Stimulated activated CD4-positive, alpha-beta T cell treated with anti-CD3 and anti-CD28 coated beads, Interleukin-1b, Interleukin-23, amount 100 ng/mL, for 4 hours (primary cell): Measurements from ENCODE around the gene TCF7L1.

Experiments used
- DNase-seq, 2 donors: peaks; one replicate each; pipeline ENCODE4 v3.0.0-alpha.2; 2020; ENCODE audit warnings: low read depth in 2 of 2

The TCF7L1 gene

DNA sequence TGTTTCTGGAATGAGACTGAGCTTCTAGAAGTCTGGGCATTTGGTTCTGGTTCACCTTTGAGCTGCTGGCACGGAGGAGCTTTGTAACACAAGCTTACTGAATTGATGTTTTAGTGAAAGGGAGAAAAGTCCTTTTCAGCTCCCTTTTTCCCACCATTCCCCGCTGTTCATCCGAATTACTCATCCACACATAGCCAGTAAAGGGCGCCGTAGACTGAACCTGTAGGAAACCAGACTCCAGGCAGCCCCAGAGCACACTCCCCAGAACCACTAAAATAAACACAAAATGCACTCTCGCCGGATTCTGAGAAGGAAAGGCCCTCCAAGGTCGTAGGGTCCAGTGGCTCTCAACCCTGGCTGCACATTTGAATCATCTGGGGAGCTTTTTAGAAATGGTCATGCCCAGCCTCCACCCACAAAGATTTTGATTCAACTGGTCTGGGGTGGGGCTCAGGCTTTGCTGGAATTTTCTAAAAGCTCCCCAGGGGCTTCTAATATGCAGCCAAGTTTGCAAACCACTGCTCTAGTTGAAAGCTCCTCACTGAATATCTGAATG lies 29.6 kb downstream of the TCF7L1 start:
- DNase-seq, result no peak

DNA sequence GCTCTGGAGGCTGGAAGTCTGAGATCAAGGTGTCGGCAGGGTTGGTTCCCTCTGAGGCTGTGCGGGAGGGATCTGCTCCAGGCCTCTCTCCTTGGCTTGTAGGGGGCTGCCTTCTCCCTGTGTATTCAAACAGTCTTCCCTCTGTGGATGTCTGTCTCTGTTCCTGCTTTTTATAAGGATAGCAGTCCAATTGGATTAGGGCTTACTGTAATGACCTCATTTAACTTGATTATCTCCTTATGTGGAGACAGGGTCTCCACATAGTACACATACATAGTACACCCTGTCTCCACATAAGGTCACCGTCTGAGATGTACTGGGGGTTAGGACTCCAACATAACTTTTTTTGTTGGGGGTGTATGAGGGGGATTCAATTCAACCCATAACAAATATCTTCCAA lies 30.5 kb downstream of the TCF7L1 start:
- no peak for DNase-seq

DNA sequence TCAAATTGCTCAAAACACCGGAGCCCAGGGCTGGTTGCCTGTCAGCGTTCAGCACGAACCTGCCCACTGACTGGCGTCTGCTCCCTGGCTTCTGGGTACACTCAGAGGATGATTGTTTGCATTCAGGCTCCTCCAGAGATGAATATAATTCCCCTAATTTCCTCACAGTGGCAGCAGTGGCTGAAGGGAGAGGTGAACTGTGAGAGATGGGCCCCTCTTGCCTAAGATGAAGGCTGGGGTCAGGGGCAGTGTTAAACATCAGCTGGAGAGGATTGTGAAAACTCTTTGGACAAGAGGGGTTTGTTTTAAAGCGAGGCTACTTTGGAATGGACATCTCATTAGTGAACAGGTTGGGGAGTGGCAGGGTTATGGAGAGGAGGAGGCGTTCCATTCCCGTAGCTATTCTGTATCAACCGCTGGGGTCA lies 31.0 kb downstream of the TCF7L1 start:
- no peak for DNase-seq

DNA sequence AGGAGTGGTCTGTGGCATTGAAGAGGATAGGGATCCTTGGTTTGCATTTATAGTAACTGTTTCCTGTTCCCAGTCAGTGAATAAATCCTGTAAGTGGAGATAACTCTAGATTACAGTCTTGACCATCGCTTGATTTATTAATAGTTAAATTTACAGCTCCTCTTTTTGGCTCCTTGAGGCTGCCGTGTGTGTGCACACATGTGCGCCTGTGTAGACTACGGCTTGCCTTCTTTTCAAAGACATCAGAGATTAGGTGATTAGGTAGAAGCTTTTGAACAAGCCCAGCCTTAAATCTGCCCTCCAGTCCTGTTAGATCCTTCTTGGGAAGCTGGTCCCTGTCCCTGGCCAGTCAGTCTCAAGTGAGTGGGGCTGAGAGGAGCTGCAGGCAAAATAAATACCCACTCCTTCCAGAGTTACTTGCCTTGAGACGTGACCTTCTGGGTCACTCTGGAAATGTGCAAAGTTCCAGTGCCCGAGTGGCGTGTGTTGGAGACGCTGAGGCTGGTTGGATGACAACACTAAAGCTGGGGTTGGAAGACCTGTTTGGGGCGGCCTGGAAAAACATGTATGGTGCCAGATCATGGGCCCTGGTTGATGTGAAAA lies 32.0 kb downstream of the TCF7L1 start:
- no peak for DNase-seq

DNA sequence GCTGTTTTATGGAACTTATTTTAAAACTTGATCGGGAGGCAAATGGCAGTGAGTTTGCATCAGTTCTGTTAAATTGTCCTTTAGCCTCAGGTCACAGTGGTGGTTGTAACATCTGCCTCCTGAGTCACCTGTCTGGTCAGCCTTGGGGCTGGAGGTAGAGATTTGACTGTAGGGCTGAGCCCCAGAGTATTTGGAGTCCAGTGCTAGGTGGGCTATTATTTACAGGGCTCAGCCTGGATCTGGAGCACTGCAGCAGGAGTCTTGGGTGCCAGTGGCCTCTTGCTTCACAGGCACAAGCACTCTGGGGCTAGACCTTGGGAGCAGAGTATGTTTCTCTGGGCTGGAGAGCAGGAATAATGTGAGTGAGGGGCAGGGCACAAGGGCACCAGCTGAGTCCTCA lies 32.8 kb downstream of the TCF7L1 start:
- no peak for DNase-seq

DNA sequence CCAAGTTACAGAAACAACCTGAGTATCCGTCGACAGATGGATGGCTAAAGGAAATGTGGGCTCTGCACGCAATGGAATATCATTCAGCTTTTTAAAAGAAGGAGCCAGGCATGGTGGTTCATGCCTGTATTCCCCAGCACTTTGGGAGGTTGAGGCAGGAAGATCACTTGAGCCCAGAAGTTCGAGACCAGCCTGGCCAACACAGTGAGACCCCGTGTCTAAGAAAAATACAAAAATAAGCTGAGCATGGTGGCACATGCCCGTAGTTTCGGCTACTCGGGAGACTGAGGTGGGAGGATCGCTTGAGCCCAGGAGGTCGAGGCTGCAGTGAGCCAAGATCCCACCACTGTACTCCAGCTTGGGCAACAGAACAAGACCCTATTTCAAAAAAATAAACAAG lies 34.3 kb downstream of the TCF7L1 start:
- no peak for DNase-seq

DNA sequence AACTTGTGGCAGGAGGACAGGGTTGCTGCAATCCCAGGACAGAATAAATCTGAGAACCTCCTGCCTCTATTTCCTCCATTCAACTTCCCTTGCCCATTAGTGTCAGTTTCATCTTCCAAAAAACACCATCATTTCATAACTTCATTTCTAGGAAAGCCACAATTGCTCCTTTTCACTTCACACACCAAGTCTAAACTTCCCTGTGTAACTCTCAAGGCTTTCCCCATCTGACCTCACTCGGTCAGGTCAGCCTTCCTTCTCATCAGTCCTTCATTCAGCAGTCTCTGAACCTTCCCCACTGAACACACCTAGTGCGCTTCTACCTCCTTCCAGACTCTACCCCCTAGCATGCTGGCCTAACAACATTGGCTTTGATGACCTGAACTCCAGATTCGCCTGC lies 35.8 kb downstream of the TCF7L1 start:
- no peak for DNase-seq

DNA sequence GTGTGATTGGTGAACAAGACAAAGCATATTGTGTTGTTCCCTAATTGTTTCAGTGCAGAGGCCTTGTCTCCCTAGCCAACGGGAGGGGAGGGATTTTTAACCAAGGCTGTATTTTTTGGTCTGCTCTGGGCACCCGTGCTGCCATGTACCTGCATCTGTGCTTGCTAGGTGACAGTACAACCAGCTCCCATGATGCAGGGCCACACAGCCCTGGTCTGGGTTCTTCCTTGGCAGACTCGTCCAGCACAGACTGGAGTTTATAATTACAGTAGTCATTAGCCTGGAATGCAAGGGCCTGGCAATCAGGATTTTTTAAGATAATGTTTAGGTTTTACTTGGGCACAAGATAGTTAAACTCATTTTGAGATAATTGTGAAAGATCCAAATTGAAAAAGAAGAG lies 36.4 kb downstream of the TCF7L1 start:
- no peak for DNase-seq

DNA sequence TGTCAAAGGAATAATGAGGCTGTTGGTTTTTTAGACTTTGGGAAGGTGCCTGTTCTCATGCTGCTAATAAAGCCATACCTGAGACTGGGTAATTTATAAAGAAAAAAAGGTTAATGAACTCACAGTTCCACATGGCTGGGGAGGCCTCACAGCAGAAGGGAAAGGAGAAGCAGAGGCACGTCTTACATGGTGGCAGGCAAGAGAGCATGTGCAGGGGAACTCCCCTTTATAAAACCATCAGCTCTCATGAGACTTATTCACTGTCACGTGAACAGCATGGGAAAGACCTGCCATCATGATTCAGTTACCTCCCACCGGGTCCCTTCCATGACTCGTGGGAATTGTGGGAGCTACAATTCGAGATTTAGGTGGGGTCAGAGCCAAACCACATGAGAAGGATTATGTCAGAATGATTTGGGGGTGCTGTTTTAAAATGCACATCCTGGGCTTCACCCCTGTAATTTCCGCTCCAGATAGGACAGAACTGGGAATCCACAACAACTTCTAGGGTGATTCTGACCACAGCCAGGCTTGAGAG lies 37.8 kb downstream of the TCF7L1 start:
- DNase-seq, result no peak

DNA sequence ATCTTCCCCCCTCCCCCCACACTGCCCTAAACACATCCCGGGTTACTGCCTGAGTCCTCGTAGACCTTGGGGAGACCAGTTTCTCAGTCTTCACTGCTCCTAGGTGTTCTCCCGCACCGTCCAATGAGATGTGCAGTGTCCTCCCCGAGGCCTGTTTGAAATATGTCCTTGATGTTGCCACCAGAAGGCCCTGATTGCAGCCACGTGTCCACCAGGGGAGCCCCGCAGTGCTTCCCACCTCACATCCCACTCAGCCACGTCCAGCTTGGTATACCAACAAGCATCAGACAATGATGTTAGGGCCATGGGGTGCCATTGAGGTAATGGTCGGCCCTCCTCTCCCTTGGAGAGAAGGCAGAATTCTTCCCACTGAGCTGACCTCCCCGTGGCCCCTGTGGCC lies 38.7 kb downstream of the TCF7L1 start:
- DNase-seq, result no peak

DNA sequence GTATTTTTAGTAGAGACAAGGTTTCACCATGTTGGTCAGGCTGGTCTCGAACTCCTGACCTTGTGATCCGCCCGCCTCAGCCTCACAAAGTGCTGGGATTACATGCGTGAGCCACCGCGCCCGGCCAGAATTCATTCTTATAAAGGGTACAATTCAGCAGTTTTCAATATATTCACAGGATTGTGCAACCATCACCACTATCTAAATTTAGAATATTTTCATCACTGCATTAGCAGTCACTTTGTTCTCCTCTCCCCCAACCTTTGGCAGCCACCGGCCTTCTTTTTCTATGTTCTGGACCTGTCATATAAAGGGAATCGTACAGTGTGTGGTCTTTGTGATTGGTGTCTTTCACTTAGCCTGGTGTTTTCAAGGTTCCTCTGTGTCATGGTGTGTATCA lies 40.7 kb downstream of the TCF7L1 start:
- DNase-seq, result no peak

DNA sequence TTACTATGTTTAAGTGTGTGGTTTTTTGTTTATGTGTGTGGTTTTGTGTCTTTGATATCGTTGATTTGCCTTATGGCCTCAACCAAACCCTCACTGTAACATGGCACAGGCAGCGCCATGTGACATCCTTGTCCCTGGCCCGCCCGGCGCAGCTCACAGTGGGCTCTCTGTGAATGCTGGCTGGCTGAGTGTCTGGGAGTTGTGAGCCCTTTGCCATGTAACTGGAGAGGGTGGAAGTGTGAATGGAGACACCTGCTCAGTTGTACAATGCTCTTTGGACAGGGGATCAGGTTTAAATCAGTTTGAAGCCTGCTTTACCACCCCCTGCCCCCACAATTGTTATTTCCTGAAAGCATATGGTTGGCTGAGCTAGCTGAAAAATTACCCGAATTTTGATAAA lies 41.8 kb downstream of the TCF7L1 start:
- DNase-seq, result no peak

DNA sequence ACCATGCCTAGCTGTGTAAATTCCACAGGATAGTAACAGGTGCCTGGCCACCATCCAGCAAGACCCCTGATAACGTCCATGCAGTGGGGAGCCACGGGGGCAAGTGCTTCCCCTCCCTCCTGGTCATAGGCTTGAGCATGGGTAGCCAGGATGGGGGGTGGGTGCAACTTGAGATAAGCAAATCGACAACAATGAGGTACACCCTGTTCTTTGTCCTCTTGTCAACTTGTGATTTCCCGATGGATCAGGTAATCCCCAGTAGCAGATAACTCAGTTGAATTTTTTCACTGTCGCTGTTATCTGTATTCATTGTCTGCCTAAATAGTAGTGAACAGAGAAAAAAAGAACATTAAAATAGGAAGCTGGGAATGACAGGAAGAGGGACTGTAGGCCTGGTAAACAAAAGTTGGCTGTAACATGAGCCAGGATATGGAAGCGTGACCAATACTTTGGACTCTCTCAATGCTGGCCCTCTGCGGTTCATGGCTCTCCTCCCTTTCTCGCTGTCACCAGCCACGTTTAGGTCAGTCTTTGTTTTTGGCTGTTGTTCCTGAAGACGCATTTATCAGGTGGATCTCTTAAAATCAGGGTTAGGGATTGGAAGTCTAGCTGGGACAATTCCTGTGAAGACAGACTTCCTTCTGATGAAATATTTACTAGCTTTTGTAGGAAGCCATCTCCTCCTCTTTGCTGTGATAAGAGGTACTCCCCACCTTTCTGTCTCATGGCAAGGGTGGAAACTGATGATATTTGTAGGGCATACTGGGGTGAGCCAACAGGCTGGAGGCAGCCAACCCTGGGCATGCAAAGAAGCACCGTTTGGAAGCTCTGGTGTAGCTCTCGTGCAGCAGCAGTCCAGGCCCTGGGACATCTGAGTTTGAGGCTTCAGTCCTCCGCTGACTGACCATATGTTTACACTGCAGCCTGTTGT lies 42.4 kb downstream of the TCF7L1 start:
- no peak for DNase-seq

DNA sequence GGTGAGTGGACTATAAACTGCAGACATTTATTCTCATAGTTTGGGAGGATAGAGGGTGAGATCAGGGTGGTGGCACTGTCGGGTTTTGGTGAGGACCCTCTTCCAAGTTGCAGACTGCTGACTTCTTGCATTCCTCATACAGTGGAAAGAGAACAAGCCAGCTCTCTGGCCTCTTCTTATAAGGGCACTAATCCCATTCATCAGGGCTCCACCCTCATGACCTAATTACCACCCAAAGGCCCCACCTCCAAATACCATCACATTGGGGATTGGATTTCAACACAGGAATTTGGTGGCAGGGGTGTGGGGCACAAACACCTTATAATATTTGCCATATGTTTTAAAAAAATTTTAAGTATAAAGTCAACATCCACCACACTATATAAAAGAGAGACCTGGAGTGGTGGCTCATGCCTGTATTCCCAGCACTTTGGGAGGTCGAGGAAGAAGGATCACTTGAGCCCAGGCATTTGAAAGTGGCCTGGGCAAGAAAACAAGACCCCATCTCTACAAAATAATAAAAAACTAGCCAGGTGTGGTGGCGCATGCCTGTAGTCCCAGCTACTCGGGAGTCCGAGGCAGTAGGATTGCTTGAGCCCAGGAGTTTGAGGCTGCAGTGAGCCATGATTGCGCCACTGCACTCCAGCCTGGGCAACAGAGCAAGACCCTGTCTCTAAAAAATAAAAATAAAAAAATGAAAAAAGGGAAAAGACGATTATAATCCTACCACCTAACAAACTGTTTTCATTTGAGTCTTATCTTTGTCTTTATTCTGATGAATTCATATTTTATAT lies 44.0 kb downstream of the TCF7L1 start:
- DNase-seq, result no peak

DNA sequence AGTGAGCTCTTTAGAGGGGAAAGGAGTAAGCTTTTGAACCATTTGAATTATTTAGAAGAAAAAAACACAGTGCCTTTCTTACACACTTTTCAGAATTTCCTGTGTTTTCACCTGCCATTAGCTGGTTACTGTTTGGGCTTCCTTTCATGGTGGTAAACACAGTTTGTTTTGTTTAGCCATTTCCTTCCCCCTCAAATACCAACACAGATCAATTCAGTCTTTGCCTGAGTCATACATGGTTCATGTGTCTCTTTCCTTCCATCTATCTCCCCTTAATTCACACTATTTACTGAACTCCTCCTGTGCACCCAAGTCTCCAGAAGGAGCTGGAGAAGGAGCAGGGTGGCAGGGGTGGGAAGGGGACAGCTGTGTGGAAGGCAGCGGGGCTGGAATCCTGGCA lies 45.0 kb downstream of the TCF7L1 start:
- DNase-seq, result no peak

DNA sequence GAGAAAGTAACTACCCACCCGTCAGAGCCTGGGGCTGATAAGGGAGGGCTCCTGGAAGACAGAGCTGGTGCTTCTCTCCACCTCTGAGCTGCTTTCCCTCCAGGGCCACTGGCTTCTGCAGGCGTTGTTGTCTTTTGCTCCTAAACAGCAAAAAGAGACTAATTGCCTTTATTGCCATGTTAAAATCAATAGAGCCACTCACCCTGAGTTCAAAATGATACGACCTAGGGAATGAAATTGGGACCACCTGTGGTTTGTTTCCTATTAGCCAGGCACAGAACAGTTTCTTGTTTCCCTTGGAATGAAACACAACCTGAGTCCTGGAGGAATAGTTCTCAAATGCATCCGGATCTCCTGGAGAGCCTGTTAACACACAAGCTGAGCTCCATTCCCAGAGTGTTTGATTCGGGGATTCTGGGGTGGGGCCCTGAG lies 45.8 kb downstream of the TCF7L1 start:
- DNase-seq, result no peak

DNA sequence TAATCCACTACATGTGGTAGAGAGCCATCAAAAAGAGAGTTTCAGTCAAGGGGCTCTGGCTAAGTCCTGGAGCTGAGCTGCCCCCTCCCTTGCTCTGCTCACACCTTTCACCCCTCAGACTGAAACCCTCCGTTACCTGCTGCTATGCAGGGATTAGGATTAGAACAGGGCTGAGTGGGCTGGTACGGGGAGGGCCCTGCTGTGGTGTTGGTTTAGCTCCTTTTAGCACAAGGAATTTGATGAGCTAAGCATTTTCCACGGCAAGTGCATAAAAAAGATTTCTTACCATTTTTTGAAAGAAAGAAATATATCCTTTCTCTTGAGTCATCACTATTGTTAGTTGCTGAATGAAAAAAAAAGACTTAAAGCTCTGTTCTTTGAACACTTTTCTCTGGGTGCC lies 46.3 kb downstream of the TCF7L1 start:
- no peak for DNase-seq

DNA sequence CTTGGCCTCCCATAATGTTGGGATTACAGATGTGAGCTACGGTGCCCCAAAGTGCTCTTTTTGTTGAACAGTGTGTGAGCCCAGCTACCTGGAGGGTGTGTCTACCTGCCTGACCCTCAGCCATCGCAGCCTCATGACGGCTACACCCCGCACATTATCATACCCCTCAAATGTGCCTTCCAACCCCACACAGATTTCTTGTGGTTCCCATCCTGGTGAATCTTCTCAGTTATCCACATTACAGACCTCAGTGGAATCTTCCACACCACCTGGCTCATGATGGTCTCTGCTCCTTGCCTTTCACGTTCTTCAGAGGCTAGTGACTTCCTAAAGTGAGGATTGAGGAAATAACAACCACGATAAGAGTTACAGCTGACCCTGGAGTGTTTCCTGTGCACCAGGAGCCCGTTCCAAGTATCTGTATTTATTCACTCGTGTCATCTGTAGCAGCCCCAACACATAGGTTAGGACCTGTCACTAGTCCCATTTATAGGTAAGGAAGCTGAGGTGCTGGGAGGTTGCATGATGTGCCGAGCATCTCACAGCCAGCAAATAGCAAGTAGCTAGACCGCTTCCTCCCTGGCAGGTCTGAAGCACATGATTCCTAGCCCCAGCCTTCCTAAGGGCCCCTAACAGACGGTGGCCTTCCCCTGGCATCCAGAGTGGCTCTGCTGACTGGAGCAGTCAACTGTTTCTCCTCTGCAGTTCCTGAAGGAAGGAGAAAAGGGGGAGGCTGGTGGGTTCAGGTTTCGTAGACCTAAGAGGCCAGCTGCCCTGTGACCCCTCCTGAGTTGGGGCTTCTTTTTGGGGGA lies 47.3 kb downstream of the TCF7L1 start:
- DNase-seq, result no peak

DNA sequence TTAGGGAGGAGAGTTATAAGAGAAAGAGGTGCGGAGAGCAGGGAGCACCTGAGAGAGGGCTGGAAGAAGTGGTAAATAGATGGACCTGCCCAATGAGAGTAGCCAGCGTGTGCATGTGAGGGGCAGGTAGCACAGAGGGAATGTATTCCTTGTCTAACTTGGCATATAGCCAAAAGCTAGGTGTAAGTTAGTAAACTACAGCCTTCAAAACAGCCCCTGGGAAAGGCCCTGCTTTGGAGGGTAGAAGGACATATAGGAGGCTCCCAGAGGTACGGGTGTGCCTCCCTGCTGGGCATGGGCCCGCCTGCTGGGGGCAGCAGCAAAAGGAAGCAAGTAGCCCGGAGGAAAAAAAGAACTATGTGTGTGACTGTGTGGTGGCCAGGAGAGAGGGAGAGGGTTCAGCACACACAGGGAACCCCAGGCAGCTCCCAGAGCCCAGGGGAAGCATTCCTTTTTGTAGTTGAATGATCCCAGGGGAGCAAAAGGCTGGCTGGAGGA lies 48.0 kb downstream of the TCF7L1 start:
- DNase-seq, result no peak

DNA sequence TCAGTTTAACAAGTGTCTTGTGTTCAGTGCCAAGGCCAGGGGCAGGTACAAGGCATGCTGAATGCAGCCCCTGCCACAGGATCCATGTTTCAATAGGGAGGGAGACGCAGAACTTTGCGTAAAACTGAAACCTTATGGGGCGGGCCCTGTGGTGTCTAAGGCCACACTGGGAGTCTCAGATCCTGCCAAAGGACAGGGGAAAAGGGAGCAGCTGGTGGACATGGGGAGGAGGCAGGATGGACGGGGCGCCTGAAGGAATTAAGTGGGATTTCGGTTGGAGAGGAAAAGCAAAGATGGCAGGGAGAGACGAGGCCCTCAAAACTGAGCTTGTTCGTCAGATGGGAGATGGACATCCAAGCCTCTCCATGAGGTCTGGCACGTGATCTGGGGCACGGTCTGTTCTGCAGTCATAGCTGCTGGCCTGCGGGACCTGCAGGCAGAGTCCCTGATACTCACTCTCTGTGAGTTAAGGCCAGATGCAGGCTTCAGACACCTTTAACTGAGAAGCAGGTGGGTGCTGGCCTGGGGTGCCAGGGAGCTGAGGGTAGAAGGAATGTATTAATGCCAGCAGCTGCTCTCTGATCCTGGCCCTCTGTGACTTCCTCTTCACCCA lies 48.8 kb downstream of the TCF7L1 start:
- DNase-seq, result no peak
